IMR-90 (cell line): Measurements from ENCODE around the gene E4F1. TPM values are rescaled to one million over a fixed set of nuclear protein-coding genes. Genes with fewer than 3 reads are reported as not detected.
A peak's percentile ranks its signal among the peaks of the same experiment; 100 is the strongest.

Experiments
- ATAC-seq: fragments of 200-7000 bp; cut with Tn5 transposase; 2 replicates; pipeline ENCODE4 v1.9.1; 2020; ENCODE audit warnings: low read depth, mild to moderate bottlenecking, moderate library complexity
- BruUV-seq: library from RNA; stranded (reverse); fragments of 400-500 nt; replicated peaks from 2 replicates; lab custom pipeline; 2021; lab: Mats Ljungman, UMichigan
- CTCF ChIA-PET: fragments of 300-600 bp; formaldehyde crosslinking; extraction: SDS; loops from one replicate; lab custom pipeline; 2021; ENCODE audit warnings: antibody characterized with exemption; lab: Yijun Ruan, JAX
- POLR2A ChIA-PET: fragments of 300-600 bp; sonication (Branson Sonifier 250); formaldehyde crosslinking; loops from one replicate; lab custom pipeline; 2022; ENCODE audit warnings: antibody characterized with exemption; ENCODE audit not compliant: unreplicated experiment; lab: Charles Lee
- DNase-seq: peaks from one replicate; pipeline ENCODE4 v3.0.0; 2013
- H2AFZ ChIP-seq: replicated peaks from 2 replicates; pipeline ENCODE3; 2013; ENCODE audit warnings: low read length, mild to moderate bottlenecking; ENCODE audit not compliant: poor library complexity
- H2AK5ac ChIP-seq: 2 replicates; pipeline ENCODE4 v1.6.1; 2013; ENCODE audit warnings: low read depth, low read length, inconsistent platforms
- H2AK9ac ChIP-seq: replicated peaks from 2 replicates; pipeline ENCODE3; 2013; ENCODE audit warnings: mild to moderate bottlenecking, low read depth, low read length, moderate library complexity; ENCODE audit not compliant: poor library complexity
- H2BK120ac ChIP-seq: 2 replicates; pipeline ENCODE4 v1.6.1; 2013; ENCODE audit warnings: low read depth, low read length, inconsistent platforms
- H2BK15ac ChIP-seq: 3 replicates; pipeline ENCODE4 v1.6.1; 2013; ENCODE audit warnings: low read depth, low read length, inconsistent platforms
- H2BK20ac ChIP-seq: 2 replicates; pipeline ENCODE4 v1.6.1; 2013; ENCODE audit warnings: low read depth, mild to moderate bottlenecking, inconsistent platforms, low read length, moderate library complexity
- H2BK5ac ChIP-seq: 2 replicates; pipeline ENCODE4 v1.6.1; 2013; ENCODE audit warnings: mild to moderate bottlenecking, low read depth, low read length, inconsistent platforms; ENCODE audit not compliant: poor library complexity, severe bottlenecking
- H3K14ac ChIP-seq: replicated peaks from 2 replicates; pipeline ENCODE4 v1.6.1; 2013; ENCODE audit warnings: low read depth, low read length, inconsistent platforms
- H3K18ac ChIP-seq: 2 replicates; pipeline ENCODE4 v1.6.1; 2013; ENCODE audit warnings: low read depth, low read length, control low read depth
- H3K23ac ChIP-seq: 2 replicates; pipeline ENCODE4 v1.6.1; 2013; ENCODE audit warnings: low read depth, low read length, inconsistent platforms
- H3K27ac ChIP-seq: 2 replicates; pipeline ENCODE4 v1.5.1; 2013; ENCODE audit warnings: mild to moderate bottlenecking, control low read depth, low read length; ENCODE audit not compliant: insufficient read depth
- H3K27me3 ChIP-seq: 2 replicates; pipeline ENCODE4 v1.6.1; 2013; ENCODE audit warnings: low read length; ENCODE audit not compliant: control insufficient read depth, insufficient read depth
- H3K36me3 ChIP-seq: 2 replicates; pipeline ENCODE4 v1.6.1; 2013; ENCODE audit warnings: low read length, mixed read lengths; ENCODE audit not compliant: control insufficient read depth, insufficient read depth
- H3K4ac ChIP-seq: 2 replicates; pipeline ENCODE4 v1.6.1; 2013; ENCODE audit warnings: low read depth, low read length, inconsistent platforms
- H3K4me1 ChIP-seq: 2 replicates; pipeline ENCODE4 v1.6.1; 2013; ENCODE audit warnings: low read length, mixed read lengths; ENCODE audit not compliant: control insufficient read depth, insufficient read depth
- H3K4me2 ChIP-seq: 2 replicates; pipeline ENCODE4 v1.6.1; 2013; ENCODE audit warnings: low read depth, mild to moderate bottlenecking, control low read depth, low read length, moderate library complexity
- H3K4me3 ChIP-seq: 2 replicates; pipeline ENCODE4 v1.5.1; 2013; ENCODE audit warnings: low read depth, mild to moderate bottlenecking, control low read depth, low read length, moderate library complexity; ENCODE audit not compliant: insufficient read depth
- H3K56ac ChIP-seq: 2 replicates; pipeline ENCODE4 v1.6.1; 2013; ENCODE audit warnings: low read length, inconsistent platforms; ENCODE audit not compliant: insufficient read depth; ENCODE audit errors: extremely low read depth
- H3K79me1 ChIP-seq, 2 experiments: 2 replicates each; pipeline ENCODE4 v1.6.1; 2013; ENCODE audit warnings: low read length in 2 of 2, inconsistent platforms in 1 of 2, low read depth in 1 of 2
- H3K9ac ChIP-seq: 2 replicates; pipeline ENCODE4 v1.6.1; 2013; ENCODE audit warnings: low read depth, low read length, control low read depth
- H3K9me1 ChIP-seq: 2 replicates; pipeline ENCODE4 v1.6.1; 2013; ENCODE audit warnings: low read length, inconsistent platforms; ENCODE audit not compliant: insufficient read depth
- H3K9me3 ChIP-seq: 2 replicates; pipeline ENCODE4 v1.6.1; 2013; ENCODE audit warnings: low read length; ENCODE audit not compliant: control insufficient read depth, insufficient read depth
- H4K20me1 ChIP-seq: 2 replicates; pipeline ENCODE4 v1.6.1; 2013; ENCODE audit warnings: low read length, inconsistent platforms; ENCODE audit not compliant: insufficient read depth
- H4K5ac ChIP-seq: 2 replicates; pipeline ENCODE4 v1.6.1; 2013; ENCODE audit warnings: mild to moderate bottlenecking, low read depth, low read length, control low read depth
- H4K8ac ChIP-seq, 2 experiments: 2 replicates each; pipeline ENCODE4 v1.6.1; 2013; ENCODE audit warnings: low read depth in 2 of 2, low read length in 2 of 2, control low read depth in 1 of 2, inconsistent platforms in 1 of 2
- H4K91ac ChIP-seq: 2 replicates; pipeline ENCODE4 v1.6.1; 2013; ENCODE audit warnings: low read depth, low read length, inconsistent platforms; ENCODE audit not compliant: insufficient read depth
- MAZ ChIP-seq: IDR thresholded peaks from 2 replicates; pipeline ENCODE4 v1.6.1; 2012; ENCODE audit warnings: low read depth, mild to moderate bottlenecking, low read length, improper control_type of control experiment, moderate library complexity, borderline replicate concordance
- WGBS, 2 experiments: methylation state at CpG; one replicate each; pipeline versions ENCODE4 v1.1.5 to v1.1.7; 2013; ENCODE audit warnings: missing lambda C conversion rate in 2 of 2; ENCODE audit not compliant: insufficient read length in 1 of 2; ENCODE audit errors: extremely low coverage in 2 of 2; 5-methylcytosine and 5-hydroxymethylcytosine counted together
- dilution Hi-C: fragments of 300-500 bp; cut with HindIII; formaldehyde crosslinking; loops from one replicate; pipeline ENCODE4 v1.14.3; 2018; ENCODE audit warnings: low sequenced_read_pairs; ENCODE audit not compliant: unreplicated experiment
- in situ Hi-C: fragments of 300-500 bp; cut with MboI; formaldehyde crosslinking; loops from 3 replicates; pipeline ENCODE4 v1.14.3; 2019; ENCODE audit warnings: low sequenced_read_pairs, inconsistent platforms, mixed read lengths
- intact Hi-C: fragments of 100-400 bp; cut with micrococcal nuclease; formaldehyde crosslinking; loops from 2 replicates; pipeline ENCODE4 v1.10.0; 2022
- polyA plus RNA-seq, 3 experiments: library from polyadenylated mRNA; depleted of rRNA; stranded (reverse); fragments of >200 nt; gene quantifications; 2 replicates each; pipeline ENCODE4 v1.2.3, GENCODE V29; 2012; ENCODE audit warnings: low replicate concordance in 1 of 3
- total RNA-seq: library from RNA; depleted of rRNA; stranded (reverse); fragments of >200 nt; gene quantifications from 2 replicates; pipeline ENCODE4 v1.2.3, GENCODE V29; 2012
- TF ChIP-seq, protein P1 (sequence below): fragments of 150-350 bp; IDR thresholded peaks from 2 replicates; pipeline ENCODE4 v1.6.1; 2017; ENCODE audit warnings: mild to moderate bottlenecking, antibody characterized with exemption, low read length, low read depth

The E4F1 gene
- total and polyA plus RNA-seq, 2 of the 4 experiments (the other 2 are of a cell fraction) = 13.1 to 33.0 TPM

DNA sequence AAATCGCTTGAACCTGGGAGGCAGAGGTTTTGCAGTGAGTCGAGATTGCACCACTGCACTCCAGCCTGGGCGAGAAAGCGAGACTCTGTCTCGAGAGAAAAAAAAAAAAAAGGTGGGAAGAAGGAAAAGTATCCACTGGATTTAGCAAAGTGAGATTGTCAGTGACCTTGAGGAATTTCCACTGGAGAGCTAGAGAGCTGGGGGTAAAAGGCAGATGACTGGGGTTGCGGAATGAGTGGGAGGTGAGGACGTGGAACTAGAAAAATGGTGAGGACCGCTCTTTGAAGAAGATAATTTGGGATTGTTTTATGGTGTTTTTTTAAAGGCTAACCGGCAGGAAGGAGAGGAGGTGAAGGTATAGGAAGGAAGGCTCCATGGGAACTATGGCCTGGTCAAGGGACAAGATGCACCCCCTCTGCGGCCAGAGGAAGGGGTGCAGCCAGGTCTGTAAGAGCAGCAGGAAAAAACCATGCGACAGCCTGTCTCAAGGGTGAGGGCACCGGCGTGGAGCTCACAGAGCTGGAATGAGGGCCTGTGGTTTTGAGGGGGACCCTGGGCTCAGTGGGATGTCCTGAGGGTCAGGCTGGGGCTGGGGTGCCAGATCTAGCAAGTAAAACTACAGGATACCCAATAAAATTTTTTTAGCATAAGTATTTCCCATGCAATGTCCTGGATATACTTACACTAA, 18.8 kb upstream of the E4F1 start:
- POLR2A ChIA-PET = no interaction called here
- WGBS, 2 experiments = 87 to 100% methylated on average over 2 to 6 of the region's 13 CpGs

More for the DNA sequence above, 18.8 kb upstream of the E4F1 start:
- Histone ChIP-seq H4K91ac (peak overlapping the region; percentile 5; the same call in 1 of the 2 replicates), H4K20me1 (peaks cover 5% of the 10 kb centered on the region; the same call in 1 of the 2 replicates), H3K4me3 (peak overlapping the region; percentile 92), H2AFZ (peak overlapping the region; percentile 100), H3K14ac (no peak overlapping the region), H3K36me3 (peaks cover 23% of the 10 kb centered on the region; the same call in 1 of the 2 replicates), H3K9ac (peak overlapping the region; percentile 74), H3K4me1 (peaks cover 7% of the 10 kb centered on the region), H2BK20ac (no peak overlapping the region), H2BK5ac (no peak overlapping the region), H3K23ac (no peak overlapping the region), H2AK9ac (peak overlapping the region; percentile 88), H3K9me1 (peaks cover 6% of the 10 kb centered on the region; the same call in 1 of the 2 replicates), H3K4me2 (peak overlapping the region; percentile 80), H2BK120ac (no peak overlapping the region; the same call in 1 of the 2 replicates), H4K8ac (peak overlapping the region; percentile 91 to 98), H3K9me3 (no peaks in the 10 kb centered on the region), H3K18ac (no peak overlapping the region), H3K27me3 (peaks cover 11% of the 10 kb centered on the region), H4K5ac (peak overlapping the region; percentile 88), H2BK15ac (no peak overlapping the region), H3K56ac (no peak overlapping the region; the same call in 1 of the 2 replicates), H3K79me1 (peaks cover 13 to 24% of the 10 kb centered on the region in 2 experiments), H3K4ac (peak overlapping the region; percentile 62), H2AK5ac (peak overlapping the region; percentile 70; the same call in 1 of the 2 replicates), H3K27ac (peak overlapping the region; percentile 83)
- no TSS peak for BruUV-seq
- intact Hi-C loops (no loop called here), dilution Hi-C loops (no loop called here), in situ Hi-C loops (no loop called here)
- ATAC-seq = no peak
- TF ChIP-seq, protein P1, sequence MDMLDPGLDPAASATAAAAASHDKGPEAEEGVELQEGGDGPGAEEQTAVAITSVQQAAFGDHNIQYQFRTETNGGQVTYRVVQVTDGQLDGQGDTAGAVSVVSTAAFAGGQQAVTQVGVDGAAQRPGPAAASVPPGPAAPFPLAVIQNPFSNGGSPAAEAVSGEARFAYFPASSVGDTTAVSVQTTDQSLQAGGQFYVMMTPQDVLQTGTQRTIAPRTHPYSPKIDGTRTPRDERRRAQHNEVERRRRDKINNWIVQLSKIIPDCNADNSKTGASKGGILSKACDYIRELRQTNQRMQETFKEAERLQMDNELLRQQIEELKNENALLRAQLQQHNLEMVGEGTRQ = no peak
- peak; percentile 0; the same call in 1 of the 2 replicates for TF ChIP-seq MAZ
- DNase-seq = no peak
- CTCF ChIA-PET = interaction anchor here (0.6 kb wide), 1 partner anchor 182 kb away, joined by 3 read pairs; no protein-coding TSS in a partner anchor
